ENCODE results near the gene MRPS16.
"Not testable (repeated sequence)": the region's sequence is repeated elsewhere in the genome, so short reads cannot be mapped to it uniquely, and the experiment has no call there.

The MRPS16 gene

GRCh38 chr10:73252445-73253224 lies at the start of gene MRPS16:
MRPS16 (minus strand) TSS chr10:73252644; CDS start chr10:73252482, 162 bp downstream.
- peak; percentile 73 for DNase-seq

DNA sequence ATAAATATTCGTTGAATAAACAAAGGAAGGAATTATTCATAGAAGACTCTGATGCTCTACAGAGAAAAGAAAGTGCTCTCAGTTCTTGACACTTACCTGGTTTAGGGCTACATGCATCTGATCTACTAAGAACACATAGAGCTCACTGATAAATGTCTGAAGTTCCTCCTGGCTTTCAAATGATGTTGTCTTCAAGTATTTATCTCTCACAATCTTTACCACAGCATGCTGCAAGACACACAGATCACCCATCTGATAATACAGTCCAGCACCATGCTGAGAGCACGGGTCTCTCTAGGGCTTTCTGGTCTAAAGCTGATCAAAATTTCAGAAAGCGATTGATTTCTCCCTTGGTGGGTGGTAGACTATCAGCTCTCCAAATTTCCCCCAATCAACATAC lies 44.5 kb upstream of the MRPS16 start:
- no peak for DNase-seq

DNA sequence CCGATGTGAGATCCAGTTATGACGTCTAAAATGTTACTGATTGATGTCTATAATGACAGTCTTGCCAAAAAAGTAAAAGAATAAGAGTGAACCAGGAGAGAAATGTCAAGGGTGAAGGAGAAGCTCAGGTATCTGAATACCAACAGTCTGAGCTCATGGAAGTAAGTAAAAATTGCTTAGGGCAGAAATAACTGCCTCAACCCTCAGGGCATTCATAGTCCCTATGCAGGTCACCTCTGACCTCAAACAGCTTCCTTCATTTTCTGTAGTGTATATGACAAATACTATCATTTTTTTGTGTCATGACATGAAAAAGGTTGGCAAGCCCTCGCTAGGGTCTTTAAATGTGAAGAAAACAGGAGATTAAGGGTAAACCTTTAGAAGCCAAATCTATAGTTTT lies 41.0 kb upstream of the MRPS16 start:
- DNase-seq = no peak

DNA sequence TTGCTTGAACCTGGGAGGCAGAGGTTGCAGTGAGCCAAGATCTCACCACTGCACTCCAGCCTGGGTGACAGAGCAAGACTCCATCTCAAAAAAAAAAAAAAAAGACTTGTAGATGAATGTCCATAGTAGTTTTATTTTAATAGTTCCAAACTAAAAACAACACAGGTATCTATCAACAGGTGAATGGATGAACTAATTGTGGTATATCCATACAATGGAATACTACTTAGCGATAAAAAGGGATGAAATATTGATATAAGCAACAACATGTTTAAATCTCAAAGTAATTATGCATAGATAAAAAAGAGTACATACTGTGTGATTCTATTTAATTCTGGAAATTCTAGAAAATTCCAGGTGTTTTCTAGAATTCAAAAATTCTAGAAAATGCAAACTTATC lies 37.5 kb upstream of the MRPS16 start:
- DNase-seq = no peak

DNA sequence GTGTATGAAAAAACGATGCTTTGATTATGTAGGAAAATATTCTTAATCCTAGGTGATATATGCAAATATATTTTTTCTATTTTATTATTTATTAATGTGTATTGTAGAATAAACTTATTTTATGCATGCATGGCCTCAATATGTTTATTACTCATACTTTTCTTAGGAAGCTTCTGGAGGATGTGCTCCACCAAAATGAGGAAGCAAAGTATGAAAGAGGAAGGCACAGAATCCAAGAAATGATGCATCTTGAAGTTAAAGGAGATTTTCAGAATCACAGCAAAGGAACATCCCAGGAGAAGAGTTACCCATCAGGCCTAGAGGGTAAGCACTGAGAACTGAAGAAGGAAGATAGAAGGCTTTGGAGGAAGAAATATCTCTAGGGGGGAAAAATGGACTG lies 35.0 kb upstream of the MRPS16 start:
- DNase-seq = no peak

GRCh38 chr10:73281097-73281496 lies 28.7 kb upstream of the MRPS16 start:
- no peak for DNase-seq

- DNase-seq = no peak
Measured at GRCh38 chr10:73264423-73264822, 12.0 kb upstream of the MRPS16 start.

- DNase-seq = no peak
Measured at GRCh38 chr10:73263693-73264347, 11.4 kb upstream of the MRPS16 start.

GRCh38 chr10:73262880-73263555 lies 10.6 kb upstream of the MRPS16 start:
- DNase-seq = no peak

GRCh38 chr10:73262105-73262730 lies 9.8 kb upstream of the MRPS16 start:
- no peak for DNase-seq

GRCh38 chr10:73261362-73261995 lies 9.0 kb upstream of the MRPS16 start:
- no peak for DNase-seq

GRCh38 chr10:73258612-73259011 lies 6.2 kb upstream of the MRPS16 start:
- not testable (repeated sequence) for DNase-seq

DNA sequence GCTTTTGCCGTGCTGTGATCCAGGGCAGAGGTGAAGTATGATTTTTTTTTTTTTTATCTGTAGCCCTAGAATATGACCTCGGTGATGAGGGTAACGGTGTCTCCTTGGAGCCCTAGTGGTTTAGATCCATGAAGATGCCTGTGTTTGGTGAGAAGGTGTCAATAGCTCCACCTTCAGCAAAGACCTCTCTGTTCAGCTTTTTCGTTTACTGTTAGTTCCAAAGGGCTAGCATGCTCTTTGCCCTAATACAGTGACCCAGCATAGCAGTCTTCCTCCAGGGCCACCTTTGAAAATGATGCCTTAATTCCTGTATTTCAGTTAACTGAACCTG lies 746 bp upstream of the MRPS16 start:
- DNase-seq = no peak

GRCh38 chr10:73251683-73252444 lies 580 bp downstream of the MRPS16 start:
- DNase-seq = no peak

- DNase-seq = no peak
Measured at GRCh38 chr10:73248259-73248724, 4.2 kb downstream of the MRPS16 start.

GRCh38 chr10:73247509-73248258 lies 4.8 kb downstream of the MRPS16 start:
- no peak for DNase-seq

DNA sequence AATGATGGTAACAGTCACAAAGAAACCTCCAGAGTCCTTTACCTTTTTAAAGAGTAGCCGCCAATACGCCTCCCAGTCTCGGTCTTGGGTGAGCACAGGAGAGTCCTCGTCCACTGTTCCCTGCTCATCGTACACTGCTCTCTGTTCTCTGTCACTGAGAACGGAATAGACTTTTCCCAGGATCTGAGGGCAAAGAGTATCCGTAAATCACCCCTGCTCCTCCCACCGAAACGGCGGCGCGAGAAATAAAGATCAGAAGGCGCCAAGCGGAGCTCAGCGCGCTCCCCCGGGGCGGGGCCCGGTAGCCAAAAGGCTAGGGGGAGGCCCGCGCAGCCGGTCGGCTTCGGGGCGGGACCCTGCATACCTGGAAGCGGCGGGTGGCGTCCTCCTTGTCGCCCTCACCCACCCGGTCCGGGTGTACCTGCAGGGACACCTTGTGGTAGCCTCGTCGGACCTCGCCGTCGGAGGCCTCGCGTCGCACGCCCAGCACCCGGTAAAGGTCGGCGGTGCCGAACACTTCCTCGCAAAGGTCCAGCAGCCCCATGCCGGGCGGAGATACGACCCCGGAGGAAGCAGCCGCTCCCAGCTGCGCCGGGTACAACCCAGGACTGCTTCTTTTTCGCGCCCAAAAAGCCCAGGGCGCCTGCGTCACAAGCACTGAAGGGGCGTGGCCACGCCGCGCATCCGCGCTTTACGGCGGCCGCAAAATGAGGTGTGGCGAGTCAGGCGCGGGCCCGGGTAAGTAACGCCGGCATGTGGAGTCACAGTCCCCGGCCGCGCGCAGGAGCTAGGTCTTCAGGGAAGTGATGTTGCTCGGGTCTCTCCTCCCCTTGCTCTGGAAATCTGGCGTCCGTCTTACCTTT lies 5.6 kb downstream of the MRPS16 start, which contains the start of gene DNAJC9:
TSS of gene DNAJC9 (minus strand) at position 610 of the 863 bp plus-strand sequence. CDS start at position 544, 66 bp downstream.
- DNase-seq = peak; percentile 34

DNA sequence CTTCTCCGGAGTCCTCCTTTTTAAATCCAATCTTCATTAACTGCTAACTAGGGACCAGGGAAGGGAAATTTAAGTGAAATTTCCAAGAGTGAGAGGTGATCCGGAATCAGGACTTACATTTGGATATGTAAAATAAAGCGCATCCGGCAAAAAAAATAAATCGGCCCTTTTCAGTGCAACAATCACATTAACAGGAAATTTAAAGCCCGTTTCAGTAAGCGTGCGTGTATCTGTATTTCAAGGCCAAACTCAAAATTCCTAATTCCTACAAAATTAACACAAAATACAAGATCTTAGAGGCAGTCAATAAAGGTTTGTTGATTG lies 6.2 kb downstream of the MRPS16 start:
- no peak for DNase-seq

DNA sequence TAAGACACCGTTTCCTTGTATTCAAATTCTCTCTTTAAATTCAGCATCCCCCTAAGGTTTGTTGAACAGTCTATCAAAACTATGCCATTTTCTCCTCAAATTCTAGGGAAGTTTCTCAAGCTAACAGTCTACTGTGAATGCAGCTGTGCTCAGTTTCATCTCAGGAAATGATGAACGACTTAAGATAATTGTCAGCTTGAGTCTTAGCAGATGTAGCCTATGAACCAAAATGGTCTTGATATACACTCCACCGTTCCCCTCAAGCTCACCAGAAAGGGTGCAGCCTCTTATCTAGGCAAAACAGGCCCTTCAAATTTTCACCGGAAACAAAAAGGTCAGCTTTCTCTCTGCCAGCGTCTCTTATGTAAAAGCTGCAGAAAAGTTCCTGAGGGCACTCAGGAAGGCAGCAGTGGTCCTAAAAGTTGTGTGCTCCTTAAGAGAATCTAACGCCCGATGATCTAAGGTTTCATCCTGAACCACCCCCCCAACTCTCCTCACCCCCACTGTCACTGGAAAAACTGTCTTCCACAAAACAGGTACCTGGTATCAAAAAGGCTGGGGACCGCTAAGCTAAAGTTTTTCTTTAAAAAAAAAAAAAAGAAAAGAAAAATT lies 7.5 kb downstream of the MRPS16 start:
- no peak for DNase-seq

- DNase-seq = no peak
Measured at GRCh38 chr10:73239908-73240307, 12.5 kb downstream of the MRPS16 start.
